Endodermal cell (in vitro differentiated cells): ENCODE measurements around the gene PDCD1LG2. TPM values are rescaled to one million over a fixed set of nuclear protein-coding genes. Genes with fewer than 3 reads are reported as not detected.
"Not testable (repeated sequence)": the region's sequence is repeated elsewhere in the genome, so short reads cannot be mapped to it uniquely, and the experiment has no call there.

Experiments
- DNase-seq: peaks from one replicate; pipeline ENCODE4 v3.0.0-alpha.2; 2017
- H3K27ac ChIP-seq: 2 replicates; pipeline ENCODE4 v1.5.1; 2013; ENCODE audit warnings: mild to moderate bottlenecking, low read depth, low read length, moderate library complexity
- H3K27me3 ChIP-seq: 2 replicates; pipeline ENCODE4 v1.6.1; 2013; ENCODE audit warnings: mild to moderate bottlenecking, low read length, moderate library complexity; ENCODE audit not compliant: insufficient read depth, control insufficient read depth, poor library complexity, severe bottlenecking
- H3K36me3 ChIP-seq: 2 replicates; pipeline ENCODE4 v1.7.0; 2013; ENCODE audit warnings: mild to moderate bottlenecking, low read length, moderate library complexity; ENCODE audit not compliant: control insufficient read depth, insufficient read depth
- H3K4me1 ChIP-seq: one replicate; pipeline ENCODE4 v1.7.0; 2013; ENCODE audit warnings: low read length; ENCODE audit not compliant: control insufficient read depth, insufficient read depth
- H3K4me3 ChIP-seq: 2 replicates; pipeline ENCODE4 v1.5.1; 2013; ENCODE audit warnings: mild to moderate bottlenecking, low read length, moderate library complexity
- H3K9ac ChIP-seq: 2 replicates; pipeline ENCODE4 v1.6.1; 2013; ENCODE audit warnings: mild to moderate bottlenecking, low read length, moderate library complexity; ENCODE audit not compliant: poor library complexity, severe bottlenecking; ENCODE audit errors: extremely low read depth
- H3K9me3 ChIP-seq: 2 replicates; pipeline ENCODE4 v1.6.1; 2013; ENCODE audit warnings: mild to moderate bottlenecking, low read length, moderate library complexity; ENCODE audit not compliant: control insufficient read depth
- H3K27ac Mint-ChIP-seq: 2 replicates; pipeline ENCODE4 v1.8.0; 2020; ENCODE audit warnings: mixed read lengths
- H3K27me3 Mint-ChIP-seq: 2 replicates; pipeline ENCODE4 v1.8.0; 2021; ENCODE audit warnings: mild to moderate bottlenecking, mixed read lengths; ENCODE audit not compliant: insufficient read depth
- H3K36me3 Mint-ChIP-seq: 2 replicates; pipeline ENCODE4 v1.8.0; 2020; ENCODE audit warnings: low read depth, mixed read lengths
- H3K4me1 Mint-ChIP-seq: 2 replicates; pipeline ENCODE4 v1.8.0; 2020; ENCODE audit warnings: mixed read lengths
- H3K4me3 Mint-ChIP-seq: 2 replicates; pipeline ENCODE4 v1.8.0; 2020; ENCODE audit warnings: mild to moderate bottlenecking, moderate library complexity, mixed read lengths
- H3K9me3 Mint-ChIP-seq: 2 replicates; pipeline ENCODE4 v1.8.0; 2020; ENCODE audit warnings: mild to moderate bottlenecking, mixed read lengths
- CTCF ChIP-seq: fragments of 200-600 bp; sonication (generic); conservative IDR thresholded peaks from 2 replicates; pipeline ENCODE4 v1.5.0; 2021; ENCODE audit warnings: antibody characterized with exemption, mild to moderate bottlenecking
- WGBS, 2 experiments: methylation state at CpG; one replicate each; pipeline versions ENCODE4 v1.1.5 to v1.1.7; 2013; ENCODE audit warnings: missing lambda C conversion rate in 2 of 2, mixed read lengths in 1 of 2; ENCODE audit not compliant: insufficient coverage in 1 of 2, insufficient read length in 1 of 2; 5-methylcytosine and 5-hydroxymethylcytosine counted together
- total RNA-seq, 2 donors: library from RNA; stranded (reverse); fragmentation: NEBNext Ultra II Directional in 1 of 2; extraction: Animal tissue kit (Norgen Biotek cat#: 25700) in 1 of 2; gene quantifications; 2 replicates in 1 of 2; 3 replicates in 1 of 2; pipeline ENCODE4 v1.2.1, GENCODE V29; 2021

The PDCD1LG2 gene
- total RNA-seq, 2 donors from 2014 or later: not detected

- Mint-ChIP-seq H3K4me3 (no peak overlapping the region), H3K27me3 (no peaks in the 10 kb centered on the region), H3K4me1 (peaks cover 13% of the 10 kb centered on the region), H3K27ac (no peak overlapping the region), H3K9me3 (no peaks in the 10 kb centered on the region), H3K36me3 (no peaks in the 10 kb centered on the region)
- no peaks in the 10 kb centered on the region for H3K4me1 ChIP-seq
- no peak overlapping the region for H3K9ac ChIP-seq
- H3K4me3 ChIP-seq: no peak overlapping the region
- no peak for DNase-seq
- H3K27me3 ChIP-seq: no peaks in the 10 kb centered on the region
- no peaks in the 10 kb centered on the region for H3K36me3 ChIP-seq
- H3K27ac ChIP-seq: no peak overlapping the region
- 94 to 100% methylated on average over 1 of the region's 1 CpG for WGBS, 2 experiments
- no peaks in the 10 kb centered on the region for H3K9me3 ChIP-seq
- TF ChIP-seq CTCF: no peak
Measured at GRCh38 chr9:5492965-5493678, 17.2 kb upstream of the PDCD1LG2 start.

GRCh38 chr9:5493679-5494511, 16.4 kb upstream of the PDCD1LG2 start:
- Histone ChIP-seq H3K9me3 (no peaks in the 10 kb centered on the region), H3K36me3 (no peaks in the 10 kb centered on the region), H3K4me1 (no peaks in the 10 kb centered on the region), H3K27me3 (no peaks in the 10 kb centered on the region), H3K4me3 (no peak overlapping the region), H3K27ac (no peak overlapping the region), H3K9ac (no peak overlapping the region)
- no peaks in the 10 kb centered on the region for H3K36me3 Mint-ChIP-seq
- H3K27ac Mint-ChIP-seq: no peak overlapping the region
- WGBS, 2 experiments: 89 to 97% methylated on average over 6 to 8 of the region's 8 CpGs
- no peak for TF ChIP-seq CTCF
- H3K27me3 Mint-ChIP-seq: no peaks in the 10 kb centered on the region
- no peaks in the 10 kb centered on the region for H3K9me3 Mint-ChIP-seq
- H3K4me3 Mint-ChIP-seq: no peak overlapping the region
- peaks cover 8% of the 10 kb centered on the region for H3K4me1 Mint-ChIP-seq
- no peak for DNase-seq

GRCh38 chr9:5494765-5495164, 15.6 kb upstream of the PDCD1LG2 start:
- H3K27me3 ChIP-seq, H3K4me1 ChIP-seq, H3K9ac ChIP-seq, DNase-seq, H3K27ac Mint-ChIP-seq, H3K27me3 Mint-ChIP-seq, H3K36me3 Mint-ChIP-seq, H3K4me3 Mint-ChIP-seq, H3K4me1 Mint-ChIP-seq, H3K4me3 ChIP-seq, H3K9me3 ChIP-seq, H3K9me3 Mint-ChIP-seq, H3K27ac ChIP-seq, H3K36me3 ChIP-seq: not testable (repeated sequence)
- 87% methylated on average over 3 of the region's 3 CpGs; no CpG with 5 or more reads in 1 of the 2 experiments for WGBS, 2 experiments
